ENCODE data around the gene FMN1. TPM values are rescaled to one million over a fixed set of nuclear protein-coding genes. Genes with fewer than 3 reads are reported as not detected.
A peak's percentile ranks its signal among the peaks of the same experiment; 100 is the strongest.

The FMN1 gene
- total and polyA plus RNA-seq, 3 donors from 2014 or later: 17.7 to 53.7 (median 47.4) TPM

DNA sequence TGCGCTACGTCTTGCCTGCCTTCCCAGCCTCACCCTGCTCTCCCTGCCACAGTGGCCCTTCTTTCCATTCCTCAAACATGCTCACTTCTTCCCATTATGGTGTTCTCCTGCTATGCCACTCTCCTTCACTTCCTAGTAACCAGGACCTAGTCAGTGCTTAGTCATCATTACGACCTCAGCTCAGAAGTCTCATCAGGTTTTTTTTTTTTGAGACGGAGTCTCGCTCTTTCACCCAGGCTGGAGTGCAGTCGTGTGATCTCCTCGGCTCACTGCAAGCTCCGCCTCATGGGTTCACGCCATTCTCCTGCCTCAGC lies 327.2 kb downstream of the FMN1 start:
- Histone ChIP-seq H3K36me3 (ENCODE audit: low read depth, missing control alignments) (no peaks in the 10 kb centered on the region), H3K4me3 (no peak overlapping the region), H3K27ac (no peak overlapping the region), H3K27me3 (no peaks in the 10 kb centered on the region), H3K4me1 (no peaks in the 10 kb centered on the region), H3K9me3 (no peaks in the 10 kb centered on the region)
- DNase-seq: no peak
- no peak for TF ChIP-seq POLR2A (IDR thresholded peaks at IDR 0.05)
- TF ChIP-seq, protein P1, sequence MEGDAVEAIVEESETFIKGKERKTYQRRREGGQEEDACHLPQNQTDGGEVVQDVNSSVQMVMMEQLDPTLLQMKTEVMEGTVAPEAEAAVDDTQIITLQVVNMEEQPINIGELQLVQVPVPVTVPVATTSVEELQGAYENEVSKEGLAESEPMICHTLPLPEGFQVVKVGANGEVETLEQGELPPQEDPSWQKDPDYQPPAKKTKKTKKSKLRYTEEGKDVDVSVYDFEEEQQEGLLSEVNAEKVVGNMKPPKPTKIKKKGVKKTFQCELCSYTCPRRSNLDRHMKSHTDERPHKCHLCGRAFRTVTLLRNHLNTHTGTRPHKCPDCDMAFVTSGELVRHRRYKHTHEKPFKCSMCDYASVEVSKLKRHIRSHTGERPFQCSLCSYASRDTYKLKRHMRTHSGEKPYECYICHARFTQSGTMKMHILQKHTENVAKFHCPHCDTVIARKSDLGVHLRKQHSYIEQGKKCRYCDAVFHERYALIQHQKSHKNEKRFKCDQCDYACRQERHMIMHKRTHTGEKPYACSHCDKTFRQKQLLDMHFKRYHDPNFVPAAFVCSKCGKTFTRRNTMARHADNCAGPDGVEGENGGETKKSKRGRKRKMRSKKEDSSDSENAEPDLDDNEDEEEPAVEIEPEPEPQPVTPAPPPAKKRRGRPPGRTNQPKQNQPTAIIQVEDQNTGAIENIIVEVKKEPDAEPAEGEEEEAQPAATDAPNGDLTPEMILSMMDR (IDR thresholded peaks at IDR 0.05): no peak
- WGBS, 2 donors: 93 to 95% methylated on average over 9 of the region's 9 CpGs
- intact Hi-C loops (cut with DNase I; ENCODE audit: low total_unique reads): no loop called here

DNA sequence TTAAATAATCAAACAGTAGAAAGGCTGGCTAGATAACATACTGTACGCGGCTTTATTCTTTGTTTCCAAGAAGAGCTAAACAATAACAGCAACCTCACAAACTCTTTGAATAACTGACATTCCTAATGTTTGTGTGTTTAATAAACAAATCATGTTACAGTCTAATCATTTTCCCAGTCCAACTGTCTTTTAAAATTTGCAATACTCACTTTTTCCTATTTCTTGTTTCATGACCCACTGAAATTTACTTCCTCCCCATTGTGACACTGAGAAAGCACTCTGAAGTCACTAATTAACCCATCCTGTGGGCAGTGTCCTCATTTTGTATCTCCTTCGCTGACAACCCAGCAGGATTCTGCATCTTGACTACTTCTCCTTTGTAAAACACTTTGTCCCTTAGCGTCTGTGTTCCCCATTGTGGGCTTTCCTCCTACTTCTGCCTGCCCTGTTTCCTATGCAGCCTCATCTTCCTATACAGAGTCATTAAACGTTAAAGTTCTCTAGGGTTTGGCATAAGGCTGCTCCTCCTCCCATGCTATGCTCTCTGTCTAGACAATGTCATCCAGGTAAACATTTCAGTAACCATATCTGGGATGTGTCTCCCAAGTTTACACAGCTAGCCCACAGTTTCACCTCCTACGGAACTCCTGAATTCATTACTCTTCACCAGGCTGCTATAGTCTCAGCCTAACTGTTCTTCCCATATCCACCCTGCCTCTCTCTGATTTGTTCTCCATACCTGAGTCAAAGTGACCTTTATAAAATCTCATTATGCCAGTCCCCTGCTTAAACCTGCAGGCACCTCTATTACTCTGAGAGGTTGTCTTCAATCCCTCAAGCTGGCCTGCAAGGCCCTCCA lies 327.8 kb downstream of the FMN1 start:
- no peaks in the 10 kb centered on the region for H3K9me3 ChIP-seq
- H3K27ac ChIP-seq: no peak overlapping the region
- no peaks in the 10 kb centered on the region for H3K36me3 ChIP-seq (ENCODE audit: low read depth, missing control alignments)
- DNase-seq: no peak
- WGBS, 2 donors: 69 to 72% methylated on average over 6 of the region's 6 CpGs
- no peak overlapping the region for H3K4me3 ChIP-seq
- no peaks in the 10 kb centered on the region for H3K4me1 ChIP-seq
- TF ChIP-seq, protein P1 (IDR thresholded peaks at IDR 0.05): no peak
- no peak for TF ChIP-seq POLR2A (IDR thresholded peaks at IDR 0.05)
- H3K27me3 ChIP-seq: no peaks in the 10 kb centered on the region
- intact Hi-C loops (cut with DNase I; ENCODE audit: low total_unique reads): no loop called here

DNA sequence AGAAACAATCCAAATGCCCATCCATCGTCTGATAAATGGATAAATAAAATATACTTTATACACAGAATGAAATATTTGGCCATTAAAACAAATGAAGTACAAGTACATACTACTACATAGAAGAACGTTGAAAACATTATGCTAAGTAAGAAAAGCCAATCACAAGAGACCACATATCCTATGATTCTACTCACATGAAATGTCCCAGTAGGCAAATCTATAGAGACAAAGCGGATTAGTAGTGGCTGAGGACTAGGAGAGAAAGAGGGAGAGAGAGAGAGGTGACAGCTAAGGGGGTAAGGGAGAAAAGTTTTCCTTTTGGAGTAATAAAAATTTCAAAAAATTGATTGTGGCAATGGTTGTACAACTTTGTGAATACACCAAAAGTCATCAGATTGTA lies 329.7 kb downstream of the FMN1 start:
- no peak overlapping the region for H3K27ac ChIP-seq
- TF ChIP-seq POLR2A (IDR thresholded peaks at IDR 0.05): no peak
- TF ChIP-seq, protein P1 (IDR thresholded peaks at IDR 0.05): no peak
- H3K4me3 ChIP-seq: no peak overlapping the region
- WGBS, 2 donors: 92 to 95% methylated on average over 3 of the region's 3 CpGs
- no peaks in the 10 kb centered on the region for H3K9me3 ChIP-seq
- intact Hi-C loops (cut with DNase I; ENCODE audit: low total_unique reads): no loop called here
- H3K4me1 ChIP-seq: no peaks in the 10 kb centered on the region
- no peaks in the 10 kb centered on the region for H3K27me3 ChIP-seq
- DNase-seq: no peak
- no peaks in the 10 kb centered on the region for H3K36me3 ChIP-seq (ENCODE audit: low read depth, missing control alignments)

DNA sequence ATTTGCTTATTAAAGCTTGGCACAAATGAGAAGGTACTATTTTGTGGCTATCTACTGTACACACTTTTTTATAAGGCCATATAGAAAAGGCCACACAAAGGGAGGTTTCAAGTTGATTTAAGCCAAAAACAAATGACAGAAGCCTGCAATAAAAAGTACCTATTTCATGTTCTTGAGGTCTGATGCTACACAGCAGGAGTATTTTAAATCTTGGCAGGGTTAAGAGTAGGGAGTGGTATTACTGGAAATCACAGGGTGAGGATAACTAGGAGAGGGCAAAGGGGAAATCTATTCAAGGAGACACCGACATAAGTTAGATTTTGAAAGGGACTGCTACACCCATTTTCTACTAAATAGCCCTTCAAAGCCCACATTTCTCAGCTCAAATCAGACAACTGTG lies 330.5 kb downstream of the FMN1 start:
- Histone ChIP-seq H3K36me3 (ENCODE audit: low read depth, missing control alignments) (no peaks in the 10 kb centered on the region), H3K27me3 (no peaks in the 10 kb centered on the region), H3K9me3 (no peaks in the 10 kb centered on the region), H3K27ac (no peak overlapping the region), H3K4me3 (no peak overlapping the region), H3K4me1 (no peaks in the 10 kb centered on the region)
- DNase-seq: no peak
- WGBS, 2 donors: 83 to 86% methylated on average over 1 of the region's 1 CpG
- intact Hi-C loops (cut with DNase I; ENCODE audit: low total_unique reads): no loop called here
- TF ChIP-seq, protein P1 (IDR thresholded peaks at IDR 0.05): no peak
- no peak for TF ChIP-seq POLR2A (IDR thresholded peaks at IDR 0.05)

DNA sequence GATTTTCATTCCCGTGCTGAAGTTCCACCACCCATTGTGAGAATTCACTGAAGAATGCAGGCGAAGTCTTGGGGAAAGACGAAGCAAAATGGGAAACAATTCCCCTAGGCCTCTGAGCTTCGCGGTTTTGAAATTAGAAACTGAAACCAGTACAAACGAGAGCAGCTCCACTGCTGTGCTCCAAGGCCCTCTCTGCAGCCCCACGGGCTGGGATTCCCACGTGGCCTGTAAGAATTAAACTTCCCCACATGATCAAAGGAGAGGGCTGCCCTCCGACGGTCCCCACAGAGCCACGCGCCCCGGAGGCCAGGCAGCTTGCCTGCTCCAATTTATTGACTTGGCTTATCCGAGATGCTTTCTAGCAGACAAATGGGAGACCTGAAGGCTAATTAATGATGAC lies 332.8 kb downstream of the FMN1 start:
- WGBS, 2 donors: 30 to 45% methylated on average over 14 of the region's 14 CpGs
- peak overlapping the region; percentile 1 to 62 for H3K27ac ChIP-seq
- H3K4me3 ChIP-seq: no peak overlapping the region
- H3K36me3 ChIP-seq (ENCODE audit: low read depth, missing control alignments): no peaks in the 10 kb centered on the region
- peak; percentile 47 for DNase-seq
- no peaks in the 10 kb centered on the region for H3K27me3 ChIP-seq
- no peaks in the 10 kb centered on the region for H3K4me1 ChIP-seq
- TF ChIP-seq POLR2A (IDR thresholded peaks at IDR 0.05): no peak
- TF ChIP-seq, protein P1 (IDR thresholded peaks at IDR 0.05): no peak
- H3K9me3 ChIP-seq: no peaks in the 10 kb centered on the region
- intact Hi-C loops (cut with DNase I; ENCODE audit: low total_unique reads): no loop called here

Measured in testis (tissue), 3 donors.